Chondrocyte (in vitro differentiated cells): ENCODE results near the gene SLC17A7. TPM values are rescaled to one million over a fixed set of nuclear protein-coding genes. Genes with fewer than 3 reads are reported as not detected.

Experiments
- DNase-seq: peaks from one replicate; pipeline ENCODE4 v3.0.0; 2021; ENCODE audit warnings: mixed read lengths, low spot score
- H3K27ac Mint-ChIP-seq: one replicate; pipeline ENCODE4 v1.8.0; 2021; ENCODE audit warnings: mild to moderate bottlenecking, moderate library complexity, mixed read lengths; ENCODE audit not compliant: unreplicated experiment
- H3K27me3 Mint-ChIP-seq: 2 replicates; pipeline ENCODE4 v1.8.0; 2021; ENCODE audit warnings: low read depth, mixed read lengths
- H3K36me3 Mint-ChIP-seq: 2 replicates; pipeline ENCODE4 v1.8.0; 2021; ENCODE audit warnings: low read depth, mixed read lengths
- H3K4me1 Mint-ChIP-seq: 2 replicates; pipeline ENCODE4 v1.8.0; 2021; ENCODE audit warnings: low read depth, mild to moderate bottlenecking, mixed read lengths
- H3K4me3 Mint-ChIP-seq: one replicate; pipeline ENCODE4 v1.8.0; 2021; ENCODE audit warnings: mild to moderate bottlenecking, moderate library complexity, mixed read lengths; ENCODE audit not compliant: unreplicated experiment
- H3K9me3 Mint-ChIP-seq: 2 replicates; pipeline ENCODE4 v1.8.0; 2021; ENCODE audit warnings: low read depth, mixed read lengths
- total RNA-seq: library from RNA; stranded (reverse); gene quantifications from 3 replicates; pipeline ENCODE4 v1.2.1, GENCODE V29; 2021
- TF ChIP-seq, protein P1 (sequence below): fragments of 200-600 bp; sonication (generic); IDR thresholded peaks from 2 replicates; pipeline ENCODE4 v1.5.0; 2021; ENCODE audit warnings: antibody characterized with exemption, mild to moderate bottlenecking, moderate library complexity

The SLC17A7 gene
- total RNA-seq, 1 donor from 2014 or later, result 0.47 TPM

DNA sequence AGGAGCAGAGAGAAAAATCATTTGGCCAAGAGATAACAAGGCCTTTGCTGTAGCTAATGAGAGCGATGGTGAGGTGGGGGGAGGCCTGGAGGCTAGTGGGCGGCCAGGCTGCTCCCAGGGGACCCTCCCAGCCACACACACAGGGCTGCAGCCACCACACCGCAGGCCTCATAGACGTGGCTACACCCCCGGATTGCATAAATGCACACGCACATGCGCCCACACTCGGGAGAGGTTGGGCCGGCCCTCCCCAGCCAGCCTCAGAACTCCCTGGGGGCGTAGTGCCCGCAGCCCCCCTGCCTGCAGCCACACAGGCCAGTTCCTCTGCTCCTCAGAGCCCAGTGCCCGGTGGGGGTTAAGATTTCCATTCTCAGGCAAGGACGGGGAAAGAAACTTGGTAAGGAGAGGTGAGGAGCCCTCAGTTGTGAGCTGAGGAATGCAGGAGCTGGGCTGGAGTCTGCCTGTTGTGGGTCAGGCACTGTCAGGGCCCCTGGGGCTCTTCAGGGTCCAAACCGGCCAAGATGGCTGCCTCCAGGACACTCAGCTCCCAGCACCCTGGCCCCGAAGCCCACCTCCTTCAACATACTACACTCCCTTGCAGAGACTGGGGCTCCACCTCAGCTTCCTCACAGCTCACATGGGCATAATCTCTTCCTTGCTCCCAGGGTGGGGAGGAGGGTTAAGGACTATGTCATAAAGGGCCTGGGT, 26.1 kb downstream of the SLC17A7 start:
- H3K27ac Mint-ChIP-seq, result no peak overlapping the region
- H3K4me1 Mint-ChIP-seq, result no peaks in the 10 kb centered on the region
- TF ChIP-seq, protein P1, sequence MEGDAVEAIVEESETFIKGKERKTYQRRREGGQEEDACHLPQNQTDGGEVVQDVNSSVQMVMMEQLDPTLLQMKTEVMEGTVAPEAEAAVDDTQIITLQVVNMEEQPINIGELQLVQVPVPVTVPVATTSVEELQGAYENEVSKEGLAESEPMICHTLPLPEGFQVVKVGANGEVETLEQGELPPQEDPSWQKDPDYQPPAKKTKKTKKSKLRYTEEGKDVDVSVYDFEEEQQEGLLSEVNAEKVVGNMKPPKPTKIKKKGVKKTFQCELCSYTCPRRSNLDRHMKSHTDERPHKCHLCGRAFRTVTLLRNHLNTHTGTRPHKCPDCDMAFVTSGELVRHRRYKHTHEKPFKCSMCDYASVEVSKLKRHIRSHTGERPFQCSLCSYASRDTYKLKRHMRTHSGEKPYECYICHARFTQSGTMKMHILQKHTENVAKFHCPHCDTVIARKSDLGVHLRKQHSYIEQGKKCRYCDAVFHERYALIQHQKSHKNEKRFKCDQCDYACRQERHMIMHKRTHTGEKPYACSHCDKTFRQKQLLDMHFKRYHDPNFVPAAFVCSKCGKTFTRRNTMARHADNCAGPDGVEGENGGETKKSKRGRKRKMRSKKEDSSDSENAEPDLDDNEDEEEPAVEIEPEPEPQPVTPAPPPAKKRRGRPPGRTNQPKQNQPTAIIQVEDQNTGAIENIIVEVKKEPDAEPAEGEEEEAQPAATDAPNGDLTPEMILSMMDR, result no peak
- no peak overlapping the region for H3K4me3 Mint-ChIP-seq
- no peaks in the 10 kb centered on the region for H3K9me3 Mint-ChIP-seq
- peaks cover 32% of the 10 kb centered on the region for H3K27me3 Mint-ChIP-seq
- DNase-seq, result no peak
- H3K36me3 Mint-ChIP-seq, result no peaks in the 10 kb centered on the region

DNA sequence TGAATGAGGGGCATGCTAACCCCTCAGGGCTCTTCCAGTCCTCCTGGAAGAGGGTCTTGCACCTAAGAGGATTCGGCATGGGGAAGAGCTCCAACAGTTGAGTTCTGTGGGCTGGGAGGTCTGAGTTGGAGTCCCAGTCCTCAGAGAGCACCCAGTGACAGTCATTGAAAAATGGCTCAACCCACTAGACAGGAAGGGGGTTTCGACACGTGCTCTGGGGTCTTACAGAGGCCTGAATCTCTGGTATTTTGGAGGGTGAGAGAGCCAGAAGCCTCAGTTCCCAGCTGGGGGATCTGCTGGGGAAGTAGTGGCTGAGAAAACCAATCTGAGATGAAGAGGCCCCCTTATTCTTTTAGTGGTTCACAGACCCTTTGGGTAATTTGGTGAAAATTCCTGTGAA, 27.1 kb downstream of the SLC17A7 start:
- no peak overlapping the region for H3K27ac Mint-ChIP-seq

DNA sequence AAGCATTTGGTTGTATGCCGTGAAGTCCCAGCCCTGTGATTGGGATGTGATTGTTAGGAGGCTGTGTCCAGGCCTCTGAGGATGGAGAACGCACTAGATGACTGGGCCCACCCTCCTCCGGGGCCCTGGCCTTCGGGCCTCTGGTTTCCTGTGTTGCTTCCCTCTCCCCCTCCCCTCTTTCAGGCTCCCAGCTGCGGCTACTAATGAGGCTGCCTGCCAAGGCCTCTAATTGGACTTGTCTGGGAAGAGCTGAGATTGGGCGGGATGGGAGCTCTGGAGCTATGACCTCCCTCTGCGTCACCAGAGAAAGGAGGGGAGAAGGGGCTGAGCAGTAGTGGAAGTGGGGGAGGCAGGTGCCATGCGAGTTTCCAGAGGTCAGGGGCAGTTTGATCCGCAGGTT, 28.0 kb downstream of the SLC17A7 start:
- Mint-ChIP-seq H3K27me3 (peaks cover 14% of the 10 kb centered on the region), H3K4me1 (no peaks in the 10 kb centered on the region), H3K27ac (no peak overlapping the region), H3K36me3 (no peaks in the 10 kb centered on the region), H3K4me3 (no peak overlapping the region), H3K9me3 (no peaks in the 10 kb centered on the region)
- TF ChIP-seq, protein P1, result no peak
- no peak for DNase-seq

More for the DNA sequence above, 27.1 kb downstream of the SLC17A7 start:
- TF ChIP-seq, protein P1, result no peak
- no peaks in the 10 kb centered on the region for H3K4me1 Mint-ChIP-seq
- H3K9me3 Mint-ChIP-seq, result no peaks in the 10 kb centered on the region
- no peak overlapping the region for H3K4me3 Mint-ChIP-seq
- no peak for DNase-seq
- no peaks in the 10 kb centered on the region for H3K36me3 Mint-ChIP-seq
- peaks cover 22% of the 10 kb centered on the region for H3K27me3 Mint-ChIP-seq

DNA sequence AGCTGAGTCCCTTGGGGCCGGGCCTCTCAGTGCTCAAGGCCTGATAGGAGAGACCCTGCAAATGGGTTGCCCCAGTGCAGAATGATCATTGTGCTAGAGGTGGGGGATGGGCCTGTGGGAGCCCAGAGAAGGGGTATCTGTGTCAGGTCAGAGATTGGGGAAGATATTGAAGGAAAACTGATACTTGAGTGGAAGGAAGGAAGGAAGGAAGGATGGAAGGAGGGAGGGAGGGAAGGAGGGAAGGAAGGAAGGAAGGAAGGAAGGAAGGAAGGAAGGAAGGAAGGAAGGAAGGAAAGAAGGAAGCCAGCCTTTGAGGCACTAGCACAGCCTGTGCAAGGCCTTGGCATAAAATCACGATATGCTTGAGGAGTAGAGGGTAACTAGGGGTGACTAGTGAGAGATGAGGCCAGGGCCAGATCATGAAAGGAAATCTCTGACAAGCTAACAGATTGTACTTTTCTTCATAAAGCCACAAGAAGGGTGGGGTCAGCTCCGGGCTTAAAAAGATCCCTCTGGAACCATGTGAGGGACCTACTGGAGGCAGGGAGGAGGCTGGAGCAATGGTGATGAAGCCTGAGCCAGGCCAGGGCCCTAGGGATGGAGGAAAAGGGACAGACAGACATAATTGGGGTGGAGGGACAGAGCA, 29.5 kb downstream of the SLC17A7 start:
- Mint-ChIP-seq H3K36me3 (no peaks in the 10 kb centered on the region), H3K27ac (no peak overlapping the region), H3K4me3 (no peak overlapping the region), H3K4me1 (no peaks in the 10 kb centered on the region), H3K9me3 (no peaks in the 10 kb centered on the region), H3K27me3 (peaks cover 7% of the 10 kb centered on the region)
- TF ChIP-seq, protein P1, result no peak
- no peak for DNase-seq

DNA sequence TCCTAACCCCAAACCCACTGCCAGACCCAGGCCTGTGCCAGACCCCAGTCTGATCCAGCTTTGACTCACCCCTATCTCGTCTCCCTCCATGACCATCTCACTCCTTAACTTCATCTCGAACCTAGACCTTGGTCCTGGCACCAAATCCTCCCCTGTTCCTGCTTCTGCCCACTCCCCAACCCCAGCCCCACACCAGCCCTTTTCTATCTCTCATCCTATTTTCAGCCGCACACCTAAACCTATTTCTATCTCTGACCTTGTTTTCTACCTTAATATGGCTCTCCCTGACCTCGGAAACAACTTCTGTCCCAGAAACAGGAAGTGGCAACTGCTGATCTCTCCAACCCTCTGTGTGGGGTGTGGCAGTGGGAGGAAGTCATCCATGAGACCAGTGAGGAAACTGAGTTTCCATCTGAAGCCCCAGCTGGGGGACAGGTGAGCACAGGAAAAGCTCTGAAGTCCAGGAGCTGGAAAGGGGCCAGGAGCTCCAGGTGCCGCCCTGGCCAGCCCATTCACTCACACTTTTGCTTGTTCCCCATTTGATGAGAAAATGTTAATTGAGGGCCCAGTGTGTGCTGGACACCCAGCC, 31.8 kb downstream of the SLC17A7 start:
- Mint-ChIP-seq H3K4me1 (no peaks in the 10 kb centered on the region), H3K27ac (no peak overlapping the region), H3K27me3 (peaks cover 3% of the 10 kb centered on the region), H3K4me3 (no peak overlapping the region), H3K9me3 (no peaks in the 10 kb centered on the region), H3K36me3 (no peaks in the 10 kb centered on the region)
- DNase-seq, result no peak
- TF ChIP-seq, protein P1, result no peak
